Dermis blood vessel endothelial cell (primary cell): Measurements from ENCODE around the gene C7orf57. TPM values are rescaled to one million over a fixed set of nuclear protein-coding genes. Genes with fewer than 3 reads are reported as not detected.

Experiments used
- DNase-seq: peaks from one replicate; pipeline ENCODE4 v3.0.0; 2010
- total RNA-seq: library from RNA; depleted of rRNA; stranded (reverse); fragments of >200 nt; gene quantifications from 2 replicates; pipeline ENCODE4 v1.2.3, GENCODE V29; 2014

Gene C7orf57
- total RNA-seq, 1 donor from 2014 or later: not detected

DNA sequence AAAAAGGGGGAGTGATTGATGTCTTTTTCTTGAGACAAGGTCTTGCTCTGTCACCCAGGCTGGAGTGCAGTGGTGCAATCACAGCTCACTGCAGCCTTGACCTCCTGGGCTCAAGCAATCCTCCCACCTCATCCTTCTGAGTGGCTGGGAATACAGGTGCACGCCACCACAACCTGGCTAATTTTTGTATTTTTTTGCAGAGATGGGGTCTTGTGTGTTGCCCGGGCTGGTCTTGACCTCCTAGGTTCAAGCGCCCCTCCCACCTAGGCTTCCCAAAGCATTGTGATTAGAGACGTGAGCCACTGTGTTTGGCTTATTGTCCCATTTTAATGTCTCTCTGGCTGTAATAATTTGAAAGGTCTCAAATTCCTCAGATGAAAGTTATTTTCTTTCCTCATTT lies 75.5 kb downstream of the C7orf57 start:
- no peak for DNase-seq

Other genes starting within 250 kb of the C7orf57 start
- gene PKD1L1, start 87.1 kb upstream of the C7orf57 start, total RNA-seq: 2.9 and 21.4 TPM in 2 replicates
- gene HUS1, start 55.9 kb upstream of the C7orf57 start, total RNA-seq: 16.8 and 24.5 TPM in 2 replicates
- not detected in 2 replicates for gene SUN3, start 6.4 kb upstream of the C7orf57 start, total RNA-seq
- 13.2 and 30.3 TPM in 2 replicates for gene UPP1, start 53.7 kb downstream of the C7orf57 start, total RNA-seq
- gene ABCA13, start 135.9 kb downstream of the C7orf57 start, total RNA-seq: under 0.01 TPM in 1 of 2 replicates, not detected in the other